B cell (primary cell): Measurements from ENCODE around the gene EHBP1.

Experiments used
- EZH2 ChIP-seq: IDR thresholded peaks from 2 replicates; pipeline ENCODE4 v1.6.1; 2012; ENCODE audit warnings: borderline replicate concordance, low read depth, mild to moderate bottlenecking, moderate library complexity, low read length; ENCODE audit not compliant: insufficient read depth, poor library complexity, severe bottlenecking
- TF ChIP-seq, protein P1 (sequence below): fragments of 200-600 bp; IDR thresholded peaks from one replicate; pipeline ENCODE4 v1.8.0; 2022; ENCODE audit warnings: antibody characterized with exemption, mild to moderate bottlenecking

GRCh38 chr2:63015389-63015788 is 309.9 kb downstream of the EHBP1 start:
- TF ChIP-seq, protein P1, sequence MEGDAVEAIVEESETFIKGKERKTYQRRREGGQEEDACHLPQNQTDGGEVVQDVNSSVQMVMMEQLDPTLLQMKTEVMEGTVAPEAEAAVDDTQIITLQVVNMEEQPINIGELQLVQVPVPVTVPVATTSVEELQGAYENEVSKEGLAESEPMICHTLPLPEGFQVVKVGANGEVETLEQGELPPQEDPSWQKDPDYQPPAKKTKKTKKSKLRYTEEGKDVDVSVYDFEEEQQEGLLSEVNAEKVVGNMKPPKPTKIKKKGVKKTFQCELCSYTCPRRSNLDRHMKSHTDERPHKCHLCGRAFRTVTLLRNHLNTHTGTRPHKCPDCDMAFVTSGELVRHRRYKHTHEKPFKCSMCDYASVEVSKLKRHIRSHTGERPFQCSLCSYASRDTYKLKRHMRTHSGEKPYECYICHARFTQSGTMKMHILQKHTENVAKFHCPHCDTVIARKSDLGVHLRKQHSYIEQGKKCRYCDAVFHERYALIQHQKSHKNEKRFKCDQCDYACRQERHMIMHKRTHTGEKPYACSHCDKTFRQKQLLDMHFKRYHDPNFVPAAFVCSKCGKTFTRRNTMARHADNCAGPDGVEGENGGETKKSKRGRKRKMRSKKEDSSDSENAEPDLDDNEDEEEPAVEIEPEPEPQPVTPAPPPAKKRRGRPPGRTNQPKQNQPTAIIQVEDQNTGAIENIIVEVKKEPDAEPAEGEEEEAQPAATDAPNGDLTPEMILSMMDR, result no peak
- no peak for TF ChIP-seq EZH2
